ENCODE data around the gene TENT4B. TPM values are rescaled to one million over a fixed set of nuclear protein-coding genes. Genes with fewer than 3 reads are reported as not detected.

TENT4B gene
- total RNA-seq, 1 experiment from 2014 or later = 16.9 TPM

- TF ChIP-seq ELF1 (IDR thresholded peaks at IDR 0.05; ENCODE audit: borderline replicate concordance, low read depth) = no peak
- no peak for TF ChIP-seq TCF7L2 (IDR thresholded peaks at IDR 0.05; ENCODE audit: borderline replicate concordance, extremely low read depth, insufficient read depth, insufficient read length)
- no peak for TF ChIP-seq CTCF (IDR thresholded peaks at IDR 0.05 in 2 of 3, conservative IDR thresholded peaks at IDR 0.05 in 1 of 3; ENCODE audit: borderline replicate concordance in 1 of 3, insufficient read depth in 1 of 3, low read depth in 2 of 3, low read length in 2 of 3)
- TF ChIP-seq JUND (IDR thresholded peaks at IDR 0.05) = no peak
- TF ChIP-seq, protein P1, sequence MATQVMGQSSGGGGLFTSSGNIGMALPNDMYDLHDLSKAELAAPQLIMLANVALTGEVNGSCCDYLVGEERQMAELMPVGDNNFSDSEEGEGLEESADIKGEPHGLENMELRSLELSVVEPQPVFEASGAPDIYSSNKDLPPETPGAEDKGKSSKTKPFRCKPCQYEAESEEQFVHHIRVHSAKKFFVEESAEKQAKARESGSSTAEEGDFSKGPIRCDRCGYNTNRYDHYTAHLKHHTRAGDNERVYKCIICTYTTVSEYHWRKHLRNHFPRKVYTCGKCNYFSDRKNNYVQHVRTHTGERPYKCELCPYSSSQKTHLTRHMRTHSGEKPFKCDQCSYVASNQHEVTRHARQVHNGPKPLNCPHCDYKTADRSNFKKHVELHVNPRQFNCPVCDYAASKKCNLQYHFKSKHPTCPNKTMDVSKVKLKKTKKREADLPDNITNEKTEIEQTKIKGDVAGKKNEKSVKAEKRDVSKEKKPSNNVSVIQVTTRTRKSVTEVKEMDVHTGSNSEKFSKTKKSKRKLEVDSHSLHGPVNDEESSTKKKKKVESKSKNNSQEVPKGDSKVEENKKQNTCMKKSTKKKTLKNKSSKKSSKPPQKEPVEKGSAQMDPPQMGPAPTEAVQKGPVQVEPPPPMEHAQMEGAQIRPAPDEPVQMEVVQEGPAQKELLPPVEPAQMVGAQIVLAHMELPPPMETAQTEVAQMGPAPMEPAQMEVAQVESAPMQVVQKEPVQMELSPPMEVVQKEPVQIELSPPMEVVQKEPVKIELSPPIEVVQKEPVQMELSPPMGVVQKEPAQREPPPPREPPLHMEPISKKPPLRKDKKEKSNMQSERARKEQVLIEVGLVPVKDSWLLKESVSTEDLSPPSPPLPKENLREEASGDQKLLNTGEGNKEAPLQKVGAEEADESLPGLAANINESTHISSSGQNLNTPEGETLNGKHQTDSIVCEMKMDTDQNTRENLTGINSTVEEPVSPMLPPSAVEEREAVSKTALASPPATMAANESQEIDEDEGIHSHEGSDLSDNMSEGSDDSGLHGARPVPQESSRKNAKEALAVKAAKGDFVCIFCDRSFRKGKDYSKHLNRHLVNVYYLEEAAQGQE (IDR thresholded peaks at IDR 0.05; ENCODE audit: low read depth) = no peak
- TF ChIP-seq, protein P2, sequence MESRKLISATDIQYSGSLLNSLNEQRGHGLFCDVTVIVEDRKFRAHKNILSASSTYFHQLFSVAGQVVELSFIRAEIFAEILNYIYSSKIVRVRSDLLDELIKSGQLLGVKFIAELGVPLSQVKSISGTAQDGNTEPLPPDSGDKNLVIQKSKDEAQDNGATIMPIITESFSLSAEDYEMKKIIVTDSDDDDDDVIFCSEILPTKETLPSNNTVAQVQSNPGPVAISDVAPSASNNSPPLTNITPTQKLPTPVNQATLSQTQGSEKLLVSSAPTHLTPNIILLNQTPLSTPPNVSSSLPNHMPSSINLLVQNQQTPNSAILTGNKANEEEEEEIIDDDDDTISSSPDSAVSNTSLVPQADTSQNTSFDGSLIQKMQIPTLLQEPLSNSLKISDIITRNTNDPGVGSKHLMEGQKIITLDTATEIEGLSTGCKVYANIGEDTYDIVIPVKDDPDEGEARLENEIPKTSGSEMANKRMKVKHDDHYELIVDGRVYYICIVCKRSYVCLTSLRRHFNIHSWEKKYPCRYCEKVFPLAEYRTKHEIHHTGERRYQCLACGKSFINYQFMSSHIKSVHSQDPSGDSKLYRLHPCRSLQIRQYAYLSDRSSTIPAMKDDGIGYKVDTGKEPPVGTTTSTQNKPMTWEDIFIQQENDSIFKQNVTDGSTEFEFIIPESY (IDR thresholded peaks at IDR 0.05; ENCODE audit: extremely low read depth, insufficient replicate concordance, low read length) = no peak
- TF ChIP-seq ZNF274 (IDR thresholded peaks at IDR 0.05; ENCODE audit: low read depth, low read length) = no peak
- TF ChIP-seq EZH2phosphoT487 (IDR thresholded peaks at IDR 0.05; ENCODE audit: borderline replicate concordance) = no peak
- TF ChIP-seq YY1 (IDR thresholded peaks at IDR 0.05; ENCODE audit: extremely low read depth, insufficient replicate concordance, low read depth, low read length) = no peak
- no peak for TF ChIP-seq CEBPB (IDR thresholded peaks at IDR 0.05; ENCODE audit: low read depth)
- TF ChIP-seq POLR2A (IDR thresholded peaks at IDR 0.05; ENCODE audit: borderline replicate concordance, extremely low read depth, insufficient read depth, insufficient read length) = no peak
- no peak for TF ChIP-seq POLR2AphosphoS5 (IDR thresholded peaks at IDR 0.05; ENCODE audit: low read depth, low read length)
- TF ChIP-seq RAD21 (IDR thresholded peaks at IDR 0.05; ENCODE audit: low read depth) = no peak
- intact Hi-C loops (cut with micrococcal nuclease) = no loop called here
- ChIA-PET POLR2A (no interaction called here), CTCF (interaction anchor here (1.0 kb wide), 1 partner anchor 50 kb away, joined by 4 read pairs; no protein-coding TSS in a partner anchor), RAD21 (ENCODE audit: low non-redundant PET in 1 of 2, low total read pairs in 2 of 2, uncharacterized antibody in 2 of 2, unreplicated experiment in 2 of 2) (no interaction called here)
- H3K4me1 ChIP-seq (ENCODE audit: control insufficient read depth in 1 of 2, insufficient read depth in 2 of 2, low read length in 2 of 2) = peaks cover 18 to 26% of the 10 kb centered on the region in 2 experiments
- no peak overlapping the region for H3K4me2 ChIP-seq (ENCODE audit: low read length)
- no peak overlapping the region for H3K27ac ChIP-seq (ENCODE audit: low read depth, low read length)
- H3K9ac ChIP-seq (ENCODE audit: low read length) = no peak overlapping the region
- no peak overlapping the region for H2AFZ ChIP-seq (ENCODE audit: low read depth, low read length, poor library complexity, severe bottlenecking)
- no peaks in the 10 kb centered on the region for H4K20me1 ChIP-seq (ENCODE audit: insufficient read depth)
- H3K27me3 ChIP-seq (ENCODE audit: insufficient read depth, low read length) = no peaks in the 10 kb centered on the region
- H3K9me3 ChIP-seq (ENCODE audit: control insufficient read depth in 1 of 2, insufficient read depth in 1 of 2, low read depth in 1 of 2, low read length in 2 of 2) = no peaks in the 10 kb centered on the region
- BruUV-seq (replicated peaks) = no TSS peak
- ATAC-seq (no peak), DNase-seq (ENCODE audit: low read depth, low spot score) (no peak)
- no peak overlapping the region for H3K4me3 ChIP-seq (replicated peaks in 1 of 2; ENCODE audit: low read depth in 1 of 2, low read length in 2 of 2)
- H3K79me2 ChIP-seq (ENCODE audit: insufficient read depth, low read length) = no peaks in the 10 kb centered on the region
- H3K9me2 ChIP-seq (ENCODE audit: insufficient read depth) = no peaks in the 10 kb centered on the region
- no peaks in the 10 kb centered on the region for H3K36me3 ChIP-seq (ENCODE audit: control insufficient read depth in 1 of 2, insufficient read depth in 2 of 2, low read length in 2 of 2)
Observed at GRCh38 chr16:50260206-50261159, 107.4 kb downstream of the TENT4B start.

Data from HCT116 (cell line).